ENCODE measurements around the gene NUDT1.

Gene NUDT1

GRCh38 chr7:2241580-2242540 lies at the start of gene NUDT1, which contains the start of gene MRM2:
TSS of gene NUDT1 (plus strand) at chr7:2242226. CDS start at chr7:2244575, 2,349 bp downstream.
TSS of gene MRM2 (minus strand) at chr7:2242205. CDS start at chr7:2242169, 36 bp downstream.
- peak; percentile 70 for DNase-seq

DNA sequence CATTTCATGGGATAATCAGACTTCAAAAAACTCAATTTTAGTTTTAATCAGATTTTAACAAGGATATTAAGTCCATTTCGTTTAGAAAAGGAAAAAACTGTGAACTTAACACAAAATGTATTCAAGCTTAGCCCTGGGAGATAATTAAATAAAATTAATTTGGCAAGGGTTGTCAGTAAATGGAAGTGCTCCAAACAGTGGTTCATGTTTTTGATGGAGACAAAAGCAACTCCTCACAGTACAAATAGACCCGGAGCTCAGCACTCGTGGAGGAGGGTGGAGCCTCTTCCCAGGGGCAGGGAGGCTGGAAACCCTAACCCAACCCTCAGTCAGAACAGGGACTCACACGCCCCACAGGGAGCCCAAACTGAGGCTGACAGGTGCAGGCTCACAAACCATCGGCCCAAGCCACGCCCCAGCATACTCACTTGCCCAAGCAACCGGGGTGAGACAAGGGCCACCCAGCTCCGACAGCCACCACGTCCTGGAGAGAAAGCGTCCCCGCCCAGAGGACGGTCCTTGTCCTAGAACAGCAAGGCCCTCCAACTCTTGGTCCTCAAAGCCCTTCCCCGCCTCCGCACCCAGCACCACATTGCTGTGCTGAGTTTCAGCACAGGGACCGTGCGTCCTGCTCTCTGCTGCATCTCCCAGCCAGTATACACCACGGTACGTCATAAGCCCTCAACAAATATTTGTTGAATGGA lies 49.0 kb upstream of the NUDT1 start:
- DNase-seq = no peak

DNA sequence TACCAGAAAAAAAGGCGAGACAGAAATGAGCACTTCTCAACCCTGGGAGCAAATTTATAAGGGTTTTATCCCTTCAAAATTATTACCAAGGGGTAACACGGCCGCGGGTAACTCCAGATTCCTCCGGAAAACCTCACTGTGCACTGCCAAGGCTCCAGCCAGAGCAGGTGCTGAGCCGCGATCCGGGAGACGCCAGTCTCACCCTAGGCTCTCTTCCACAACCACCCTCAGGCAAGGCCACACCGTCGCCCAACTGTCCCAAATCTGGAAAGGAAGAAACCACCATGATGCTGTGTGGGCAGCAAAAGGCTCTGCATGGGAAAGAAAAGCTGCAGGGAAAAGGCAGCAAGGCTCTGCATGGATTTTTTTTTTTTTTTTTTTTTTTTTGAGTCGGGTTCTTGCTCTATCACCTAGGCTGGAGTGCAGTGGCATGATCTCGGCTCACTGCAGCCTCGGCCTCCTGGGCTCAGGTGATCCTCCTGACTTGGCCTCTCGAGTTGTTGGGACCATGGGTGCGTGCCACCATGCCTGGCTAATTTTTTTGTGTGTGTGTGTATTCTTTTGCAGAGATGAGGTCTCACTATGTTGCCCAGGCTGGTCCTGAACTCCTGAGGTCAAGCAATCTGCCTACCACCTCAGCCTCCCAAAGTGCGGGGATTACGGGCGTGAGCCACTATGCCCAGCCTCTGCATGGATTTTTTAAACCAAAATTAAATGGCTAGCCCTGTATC lies 48.3 kb upstream of the NUDT1 start:
- DNase-seq = no peak

GRCh38 chr7:2195400-2196246 lies 46.4 kb upstream of the NUDT1 start:
- no peak for DNase-seq

GRCh38 chr7:2196381-2197378 lies 45.3 kb upstream of the NUDT1 start:
- no peak for DNase-seq

GRCh38 chr7:2197436-2198155 lies 44.4 kb upstream of the NUDT1 start:
- no peak for DNase-seq

- no peak for DNase-seq
These were observed 43.8 kb upstream of the NUDT1 start for GRCh38 chr7:2198206-2198605.

GRCh38 chr7:2198760-2199159 lies 43.3 kb upstream of the NUDT1 start:
- no peak for DNase-seq

GRCh38 chr7:2199528-2199927 lies 42.5 kb upstream of the NUDT1 start:
- DNase-seq = no peak

DNA sequence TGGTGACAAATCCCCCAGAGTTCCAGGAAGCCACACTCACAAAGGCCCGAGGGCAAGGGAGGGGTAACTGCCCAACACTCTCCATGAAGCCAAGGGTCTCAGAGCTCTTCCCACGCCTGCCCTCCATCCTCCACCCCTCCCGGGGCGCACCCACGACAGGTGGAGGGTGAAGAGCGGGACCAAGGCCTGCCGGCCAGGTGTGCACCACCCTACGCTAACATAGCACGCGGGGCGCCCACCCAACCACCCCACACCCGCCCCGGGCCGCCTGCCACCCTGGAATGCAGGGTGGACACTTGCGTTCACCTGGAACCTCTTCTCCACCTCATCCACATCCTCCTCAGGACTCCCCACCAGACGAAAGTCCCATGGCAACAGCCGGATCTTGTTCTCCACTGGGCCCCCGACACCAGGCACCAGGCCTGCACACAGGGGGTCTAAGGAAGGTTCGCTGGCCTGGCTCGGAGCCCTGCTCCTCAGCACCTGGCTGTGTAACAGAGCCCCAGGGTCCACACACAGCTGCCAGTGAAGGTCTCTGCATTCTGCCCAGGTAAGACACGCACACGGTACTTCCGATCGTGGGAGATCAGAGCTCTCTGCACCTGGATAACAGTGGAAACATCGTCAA lies 42.0 kb upstream of the NUDT1 start:
- no peak for DNase-seq

DNA sequence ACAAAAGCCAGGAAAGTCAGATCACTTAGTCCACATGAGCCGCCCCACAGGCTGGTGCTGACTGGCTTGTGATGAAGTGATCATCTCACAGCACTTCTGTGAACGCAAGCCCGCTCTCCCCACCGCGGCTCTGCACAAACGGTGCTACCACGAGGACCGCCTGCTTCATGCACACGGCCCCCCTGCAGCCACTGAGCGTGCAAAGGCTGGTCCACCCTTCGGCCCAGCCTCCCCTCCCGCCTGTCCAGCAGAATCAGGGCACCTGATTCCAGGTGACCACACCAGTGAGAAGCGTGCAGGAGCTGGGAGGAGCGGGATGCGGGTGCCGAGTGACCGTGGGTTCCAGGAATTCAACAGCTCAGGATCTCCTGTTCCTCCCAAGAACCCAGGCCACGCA lies 41.4 kb upstream of the NUDT1 start:
- no peak for DNase-seq

GRCh38 chr7:2201128-2201527 lies 40.9 kb upstream of the NUDT1 start:
- DNase-seq = no peak

DNA sequence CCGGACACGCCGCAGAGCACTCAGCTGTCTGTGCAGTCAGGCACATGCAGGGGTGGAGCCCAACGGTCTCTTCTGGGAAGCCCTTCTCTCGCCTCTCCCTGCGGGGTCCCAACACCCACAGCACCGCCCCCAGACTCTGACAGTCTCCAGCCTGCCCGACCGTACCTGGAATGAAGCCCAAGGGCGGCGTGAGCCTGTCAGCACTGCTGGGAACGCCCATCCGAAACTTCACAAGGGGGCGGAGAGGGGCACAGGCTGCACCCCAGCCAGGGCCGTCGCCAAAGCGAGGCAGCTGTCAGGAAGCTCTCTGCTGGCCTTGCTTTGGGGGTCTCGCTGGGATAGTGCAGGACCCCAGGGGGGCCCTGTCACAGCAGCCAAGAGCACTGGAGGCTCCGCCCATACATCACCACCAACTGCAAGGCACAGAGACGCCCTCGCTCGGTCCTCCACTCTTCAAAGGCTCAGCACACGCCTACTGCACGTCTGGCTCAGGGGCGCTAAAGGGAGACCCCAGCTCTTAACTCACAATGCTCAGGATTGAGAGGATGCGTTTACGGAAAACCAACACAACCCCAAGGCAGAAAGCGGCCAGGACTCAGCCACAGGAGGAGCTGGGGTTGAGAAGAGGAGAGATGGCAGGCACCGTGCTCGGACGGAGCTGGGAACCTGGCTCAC lies 40.2 kb upstream of the NUDT1 start:
- DNase-seq = no peak

GRCh38 chr7:2202361-2202761 lies 39.7 kb upstream of the NUDT1 start:
- DNase-seq = no peak

DNA sequence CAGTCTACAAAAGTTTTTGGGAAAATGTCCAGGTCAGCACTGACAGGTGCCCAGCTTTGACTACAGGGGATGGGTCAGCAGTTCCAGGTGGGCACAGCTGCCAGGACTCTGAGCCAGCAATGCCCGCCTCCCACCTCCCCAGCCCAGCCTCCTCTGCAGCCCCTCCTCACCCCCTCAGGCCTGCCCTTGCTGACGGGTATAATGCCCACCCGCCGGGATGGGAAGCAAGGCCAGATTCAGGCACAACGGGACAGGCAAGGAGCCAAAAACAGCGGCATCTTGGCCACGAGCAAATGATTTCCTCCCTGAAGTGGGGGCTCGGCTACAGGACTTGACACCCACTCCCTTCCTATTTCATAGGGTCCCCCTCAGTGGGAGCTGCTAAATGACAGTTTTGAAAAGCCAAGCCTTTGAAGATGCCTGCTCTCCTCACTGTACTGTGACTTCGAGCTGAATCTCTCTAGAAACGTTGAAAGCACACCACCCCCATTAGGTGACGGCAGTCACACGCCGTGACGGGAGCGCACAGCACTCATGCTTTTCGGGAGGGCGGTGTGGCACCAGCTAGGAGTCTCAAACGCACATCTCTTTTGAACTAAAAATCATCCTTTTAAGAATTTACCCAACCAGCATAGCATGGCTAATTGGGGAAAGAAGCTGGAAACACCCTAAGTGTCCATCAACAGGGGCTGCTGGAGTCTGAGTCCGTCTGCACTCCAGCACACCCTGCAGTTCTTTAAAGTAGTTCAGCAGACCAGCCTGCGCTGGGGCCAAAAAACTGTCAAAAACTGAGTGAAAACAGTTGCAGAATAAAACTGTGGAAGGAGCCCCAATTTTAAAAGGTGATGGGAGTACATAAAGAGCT lies 38.9 kb upstream of the NUDT1 start:
- DNase-seq = peak; percentile 2

GRCh38 chr7:2203766-2204300 lies 38.2 kb upstream of the NUDT1 start:
- no peak for DNase-seq

- DNase-seq = no peak
These were observed 37.6 kb upstream of the NUDT1 start for GRCh38 chr7:2204446-2204845.
